ENCODE results near the gene RCC2.

GRCh38 chr1:17370618-17371017 is 68.9 kb downstream of the RCC2 start:
- TF ChIP-seq CTCF (IDR thresholded peaks at IDR 0.05; ENCODE audit: low read depth, low read length) = peak; percentile 34; the same call in 1 of the 2 replicates
- no peak for TF ChIP-seq EZH2phosphoT487 (IDR thresholded peaks at IDR 0.05; ENCODE audit: low read depth)
